Measurements from ENCODE around the gene RPS5.
A peak's percentile ranks its signal among the peaks of the same experiment; 100 is the strongest.
"Not testable (repeated sequence)": the region's sequence is repeated elsewhere in the genome, so short reads cannot be mapped to it uniquely, and the experiment has no call there.

RPS5 gene

GRCh38 chr19:58356766-58357480 is 30.1 kb upstream of the RPS5 start:
- no peak for DNase-seq

GRCh38 chr19:58357481-58358145 is 29.5 kb upstream of the RPS5 start:
- DNase-seq, result no peak

GRCh38 chr19:58361900-58362271 is 25.2 kb upstream of the RPS5 start:
- DNase-seq, result peak in 3 of 14 donors; percentile 51 to 65 (median 60)

- peak; percentile 44 to 98 (median 93) for DNase-seq
Measured at GRCh38 chr19:58362272-58362994, 24.6 kb upstream of the RPS5 start, which contains the start of gene ZNF497. TSS of gene ZNF497 (minus strand) at chr19:58362751. CDS start at chr19:58357635, 5,116 bp downstream.

- DNase-seq, result no peak
Measured at GRCh38 chr19:58364146-58364545, 22.9 kb upstream of the RPS5 start.

GRCh38 chr19:58366585-58367430 is 20.3 kb upstream of the RPS5 start:
- no peak for DNase-seq

GRCh38 chr19:58367698-58368454 is 19.2 kb upstream of the RPS5 start:
- DNase-seq, result no peak

- no peak for DNase-seq
Measured at GRCh38 chr19:58368561-58369360, 18.3 kb upstream of the RPS5 start.

- DNase-seq, result peak in 4 of 14 donors; percentile 11 to 39 (median 20)
Measured at GRCh38 chr19:58372311-58373133, 14.5 kb upstream of the RPS5 start.

- DNase-seq, result no peak
Measured at GRCh38 chr19:58374200-58374599, 12.9 kb upstream of the RPS5 start.

GRCh38 chr19:58376724-58377123 is 10.3 kb upstream of the RPS5 start:
- not testable (repeated sequence) for DNase-seq

GRCh38 chr19:58379246-58379645 is 7.8 kb upstream of the RPS5 start:
- DNase-seq, result no peak

- DNase-seq, result no peak
Measured at GRCh38 chr19:58380037-58380661, 6.9 kb upstream of the RPS5 start.

GRCh38 chr19:58380662-58381459 is 6.2 kb upstream of the RPS5 start, which contains the start of gene ZNF837:
TSS of gene ZNF837 (minus strand) at chr19:58381030. CDS start at chr19:58369332, 11,698 bp downstream.
- peak; percentile 73 to 100 (median 96) for DNase-seq

- no peak for DNase-seq
Measured at GRCh38 chr19:58381460-58382212, 5.4 kb upstream of the RPS5 start.

GRCh38 chr19:58382997-58383603 is 4.0 kb upstream of the RPS5 start:
- DNase-seq, result no peak

- no peak for DNase-seq
Measured at GRCh38 chr19:58385313-58385890, 1.7 kb upstream of the RPS5 start.
